CD8-positive, alpha-beta memory T cell (primary cell): Measurements from ENCODE around the gene SLC14A1. TPM values are rescaled to one million over a fixed set of nuclear protein-coding genes. Genes with fewer than 3 reads are reported as not detected.

ENCODE experiments used
- CTCF ChIA-PET: fragments of 350-600 bp; sonication (Branson Sonifier 250); formaldehyde crosslinking; loops from one replicate; lab custom pipeline; 2021; ENCODE audit warnings: antibody characterized with exemption; lab: Charles Lee
- POLR2A ChIA-PET: fragments of 350-600 bp; sonication (Branson Sonifier 250); formaldehyde crosslinking; loops from one replicate; lab custom pipeline; 2021; ENCODE audit warnings: antibody characterized with exemption; lab: Charles Lee
- DNase-seq, 5 donors: peaks; one replicate each; pipeline versions ENCODE4 v3.0.0 to v3.0.0-alpha.2; 2020 to 2022; ENCODE audit warnings: mixed read lengths in 1 of 5
- H3K27ac ChIP-seq: one replicate; pipeline ENCODE4 v1.7.0; 2013; ENCODE audit warnings: low read depth, mild to moderate bottlenecking, low read length, moderate library complexity
- H3K27me3 ChIP-seq: 2 replicates; pipeline ENCODE4 v1.7.0; 2013; ENCODE audit warnings: low read length, mild to moderate bottlenecking; ENCODE audit not compliant: insufficient read depth, poor library complexity, severe bottlenecking
- H3K36me3 ChIP-seq: 2 replicates; pipeline ENCODE4 v1.7.0; 2013; ENCODE audit warnings: mild to moderate bottlenecking, low read length, moderate library complexity; ENCODE audit not compliant: insufficient read depth
- H3K4me1 ChIP-seq: 2 replicates; pipeline ENCODE4 v1.7.0; 2013; ENCODE audit warnings: mild to moderate bottlenecking, low read length, moderate library complexity; ENCODE audit not compliant: insufficient read depth
- H3K4me3 ChIP-seq: 2 replicates; pipeline ENCODE4 v1.7.0; 2013; ENCODE audit warnings: mild to moderate bottlenecking, low read length
- H3K9me3 ChIP-seq: 2 replicates; pipeline ENCODE4 v1.7.0; 2013; ENCODE audit warnings: mild to moderate bottlenecking, low read length
- H3K27ac Mint-ChIP-seq, 8 donors: one replicate each; pipeline ENCODE4 v1.8.0; 2020 to 2021; ENCODE audit warnings: mixed read lengths in 8 of 8, mild to moderate bottlenecking in 6 of 8, inconsistent platforms in 3 of 8, moderate library complexity in 3 of 8
- H3K27me3 Mint-ChIP-seq, 2 donors: one replicate each; pipeline ENCODE4 v1.8.0; 2020 to 2021; ENCODE audit warnings: mixed read lengths in 2 of 2, mild to moderate bottlenecking in 1 of 2, moderate library complexity in 1 of 2
- H3K36me3 Mint-ChIP-seq, 3 donors: one replicate each; pipeline ENCODE4 v1.8.0; 2020 to 2021; ENCODE audit warnings: mixed read lengths in 3 of 3, inconsistent platforms in 1 of 3, mild to moderate bottlenecking in 1 of 3
- H3K4me1 Mint-ChIP-seq, 3 donors: one replicate each; pipeline ENCODE4 v1.8.0; 2020 to 2021; ENCODE audit warnings: mixed read lengths in 3 of 3, inconsistent platforms in 1 of 3, mild to moderate bottlenecking in 1 of 3
- H3K4me3 Mint-ChIP-seq, 7 donors: one replicate each; pipeline ENCODE4 v1.8.0; 2020 to 2021; ENCODE audit warnings: mixed read lengths in 7 of 7, mild to moderate bottlenecking in 6 of 7, moderate library complexity in 4 of 7, inconsistent platforms in 2 of 7
- H3K9me3 Mint-ChIP-seq, 5 donors: one replicate each; pipeline ENCODE4 v1.8.0; 2020 to 2022; ENCODE audit warnings: mixed read lengths in 5 of 5, mild to moderate bottlenecking in 3 of 5, moderate library complexity in 2 of 5, inconsistent platforms in 1 of 5
- polyA plus RNA-seq: library from polyadenylated mRNA; unstranded; fragments of 300-500 nt; fragmentation: Illumina TruSeq; gene quantifications from one replicate; pipeline ENCODE4 v1.2.3, GENCODE V29; 2021
- total RNA-seq, 2 experiments: library from RNA; stranded (reverse); gene quantifications; one replicate each; pipeline ENCODE4 v1.2.3, GENCODE V29; 2021

SLC14A1 gene
- total and polyA plus RNA-seq, 3 experiments from 2014 or later, result 2.3 to 3.8 (median 3.6) TPM

GRCh38 chr18:45725336-45725735 lies 1.4 kb downstream of the SLC14A1 start:
- DNase-seq, result no peak
- Histone ChIP-seq H3K36me3 (no peaks in the 10 kb centered on the region), H3K27me3 (no peaks in the 10 kb centered on the region), H3K9me3 (no peaks in the 10 kb centered on the region), H3K27ac (no peak overlapping the region), H3K4me3 (no peak overlapping the region), H3K4me1 (peaks cover 3% of the 10 kb centered on the region)
- H3K4me1 Mint-ChIP-seq, result peaks cover 0 to 3% (median 0%) of the 10 kb centered on the region in 3 donors
- no peak overlapping the region for H3K27ac Mint-ChIP-seq
- peaks cover 0 to 12% (median 7%) of the 10 kb centered on the region in 3 donors for H3K36me3 Mint-ChIP-seq
- ChIA-PET CTCF (interaction anchor here (0.9 to 2.4 kb wide), 5 partner anchors 9 to 196 kb away, joined by 3 to 9 read pairs (median 4); no protein-coding TSS in a partner anchor), POLR2A (no interaction called here)
- no peaks in the 10 kb centered on the region for H3K9me3 Mint-ChIP-seq
- no peak overlapping the region for H3K4me3 Mint-ChIP-seq
- no peaks in the 10 kb centered on the region for H3K27me3 Mint-ChIP-seq

- Histone ChIP-seq H3K4me3 (no peak overlapping the region), H3K4me1 (peaks cover 3% of the 10 kb centered on the region), H3K27me3 (no peaks in the 10 kb centered on the region), H3K36me3 (no peaks in the 10 kb centered on the region), H3K9me3 (no peaks in the 10 kb centered on the region), H3K27ac (no peak overlapping the region)
- Mint-ChIP-seq H3K4me1 (peaks cover 0 to 3% (median 0%) of the 10 kb centered on the region in 3 donors), H3K27me3 (no peaks in the 10 kb centered on the region), H3K27ac (peak overlapping the region in 1 of 8 donors; percentile 52), H3K36me3 (peaks cover 0 to 12% (median 7%) of the 10 kb centered on the region in 3 donors), H3K4me3 (no peak overlapping the region), H3K9me3 (no peaks in the 10 kb centered on the region)
- ChIA-PET POLR2A (no interaction called here), CTCF (interaction anchor here (1.2 to 1.5 kb wide), 2 partner anchors 10 to 153 kb away, joined by 3 to 9 read pairs; no protein-coding TSS in a partner anchor)
- no peak for DNase-seq
Measured at GRCh38 chr18:45726603-45727002, 2.6 kb downstream of the SLC14A1 start.

- no peaks in the 10 kb centered on the region for H3K9me3 ChIP-seq
- no peak overlapping the region for H3K27ac ChIP-seq
- no peaks in the 10 kb centered on the region for H3K27me3 ChIP-seq
- no peak for DNase-seq
- CTCF ChIA-PET, result interaction anchor here (1.2 to 1.5 kb wide), 2 partner anchors 10 to 153 kb away, joined by 3 to 9 read pairs; no protein-coding TSS in a partner anchor
- H3K36me3 ChIP-seq, result no peaks in the 10 kb centered on the region
- H3K4me3 ChIP-seq, result no peak overlapping the region
- H3K4me1 ChIP-seq, result peaks cover 3% of the 10 kb centered on the region
- Mint-ChIP-seq H3K27ac (no peak overlapping the region), H3K27me3 (no peaks in the 10 kb centered on the region), H3K36me3 (peaks cover 0 to 12% (median 7%) of the 10 kb centered on the region in 3 donors), H3K4me3 (no peak overlapping the region), H3K9me3 (no peaks in the 10 kb centered on the region), H3K4me1 (peaks cover 0 to 3% (median 0%) of the 10 kb centered on the region in 3 donors)
- POLR2A ChIA-PET, result no interaction called here
Measured at GRCh38 chr18:45727068-45727467, 3.1 kb downstream of the SLC14A1 start.

- Histone ChIP-seq H3K27ac (no peak overlapping the region), H3K9me3 (no peaks in the 10 kb centered on the region), H3K27me3 (no peaks in the 10 kb centered on the region), H3K4me1 (no peaks in the 10 kb centered on the region), H3K4me3 (no peak overlapping the region), H3K36me3 (no peaks in the 10 kb centered on the region)
- Mint-ChIP-seq H3K36me3 (peaks cover 0 to 12% (median 9%) of the 10 kb centered on the region in 3 donors), H3K9me3 (no peaks in the 10 kb centered on the region), H3K4me3 (no peak overlapping the region), H3K4me1 (no peaks in the 10 kb centered on the region), H3K27ac (no peak overlapping the region), H3K27me3 (no peaks in the 10 kb centered on the region)
- POLR2A ChIA-PET, result interaction anchor here (0.5 kb wide), 1 partner anchor 63 kb away, joined by 4 read pairs; no protein-coding TSS in a partner anchor
- no peak for DNase-seq
- CTCF ChIA-PET, result interaction anchor here (1.3 kb wide), 2 partner anchors 39 to 108 kb away, joined by 3 read pairs; no protein-coding TSS in a partner anchor
Measured at GRCh38 chr18:45728336-45729010, 4.5 kb downstream of the SLC14A1 start.

- Histone ChIP-seq H3K9me3 (no peaks in the 10 kb centered on the region), H3K27me3 (no peaks in the 10 kb centered on the region), H3K27ac (no peak overlapping the region), H3K4me3 (no peak overlapping the region), H3K36me3 (no peaks in the 10 kb centered on the region), H3K4me1 (no peaks in the 10 kb centered on the region)
- Mint-ChIP-seq H3K36me3 (peaks cover 0 to 5% (median 4%) of the 10 kb centered on the region in 3 donors), H3K4me1 (no peaks in the 10 kb centered on the region), H3K27ac (no peak overlapping the region), H3K9me3 (no peaks in the 10 kb centered on the region), H3K27me3 (peaks cover 0 to 3% of the 10 kb centered on the region in 2 donors), H3K4me3 (no peak overlapping the region)
- CTCF ChIA-PET, result interaction anchor here (0.8 to 1.3 kb wide), 2 partner anchors 10 to 149 kb away, joined by 3 to 5 read pairs; no protein-coding TSS in a partner anchor
- POLR2A ChIA-PET, result no interaction called here
- DNase-seq, result no peak
Measured at GRCh38 chr18:45730832-45731575, 7.0 kb downstream of the SLC14A1 start.

- no peaks in the 10 kb centered on the region for H3K27me3 ChIP-seq
- no peaks in the 10 kb centered on the region for H3K9me3 Mint-ChIP-seq
- no peaks in the 10 kb centered on the region for H3K4me1 Mint-ChIP-seq
- H3K4me3 Mint-ChIP-seq, result no peak overlapping the region
- H3K36me3 Mint-ChIP-seq, result peaks cover 0 to 5% (median 2%) of the 10 kb centered on the region in 3 donors
- no peak overlapping the region for H3K4me3 ChIP-seq
- peaks cover 0 to 3% of the 10 kb centered on the region in 2 donors for H3K27me3 Mint-ChIP-seq
- H3K4me1 ChIP-seq, result no peaks in the 10 kb centered on the region
- no peak overlapping the region for H3K27ac ChIP-seq
- CTCF ChIA-PET, result interaction anchor here (0.8 to 1.3 kb wide), 2 partner anchors 10 to 148 kb away, joined by 3 to 5 read pairs; no protein-coding TSS in a partner anchor
- POLR2A ChIA-PET, result no interaction called here
- no peaks in the 10 kb centered on the region for H3K9me3 ChIP-seq
- H3K36me3 ChIP-seq, result no peaks in the 10 kb centered on the region
- no peak overlapping the region for H3K27ac Mint-ChIP-seq
- DNase-seq, result no peak
Measured at GRCh38 chr18:45731716-45732115, 7.7 kb downstream of the SLC14A1 start.

GRCh38 chr18:45733535-45733934 lies 9.6 kb downstream of the SLC14A1 start:
- Histone ChIP-seq H3K27me3 (no peaks in the 10 kb centered on the region), H3K36me3 (no peaks in the 10 kb centered on the region), H3K4me3 (no peak overlapping the region), H3K27ac (no peak overlapping the region), H3K9me3 (no peaks in the 10 kb centered on the region), H3K4me1 (no peaks in the 10 kb centered on the region)
- H3K4me3 Mint-ChIP-seq, result no peak overlapping the region
- peaks cover 0 to 9% (median 0%) of the 10 kb centered on the region in 3 donors for H3K36me3 Mint-ChIP-seq
- H3K27ac Mint-ChIP-seq, result no peak overlapping the region
- POLR2A ChIA-PET, result no interaction called here
- H3K4me1 Mint-ChIP-seq, result no peaks in the 10 kb centered on the region
- peaks cover 0 to 3% of the 10 kb centered on the region in 2 donors for H3K27me3 Mint-ChIP-seq
- CTCF ChIA-PET, result interaction anchor here (1.3 kb wide), 1 partner anchor 8 kb away, joined by 3 read pairs; no protein-coding TSS in a partner anchor
- no peak for DNase-seq
- no peaks in the 10 kb centered on the region for H3K9me3 Mint-ChIP-seq
